Stimulated activated naive CD8-positive, alpha-beta T cell treated with anti-CD3 and anti-CD28 coated beads, Interleukin-15, amount 100 ng/mL, for 72 hours (primary cell): Measurements from ENCODE around the gene ZNF618.
A peak's percentile ranks its signal among the peaks of the same experiment; 100 is the strongest.

Experiments
- ATAC-seq: fragments of 150-1000 bp; cut with Tn5 transposase; 2 replicates; pipeline ENCODE4 v1.10.0; 2021; ENCODE audit warnings: mild to moderate bottlenecking, moderate library complexity
- DNase-seq, 2 donors: peaks; one replicate each; pipeline ENCODE4 v3.0.0; 2021 to 2022
- H3K27ac Mint-ChIP-seq, 2 donors: one replicate each; pipeline ENCODE4 v1.8.0; 2022; ENCODE audit warnings: mild to moderate bottlenecking in 2 of 2, mixed read lengths in 2 of 2, moderate library complexity in 2 of 2
- H3K27me3 Mint-ChIP-seq: one replicate; pipeline ENCODE4 v1.8.0; 2022; ENCODE audit warnings: mixed read lengths
- H3K4me1 Mint-ChIP-seq: one replicate; pipeline ENCODE4 v1.8.0; 2022; ENCODE audit warnings: mild to moderate bottlenecking, mixed read lengths
- H3K4me3 Mint-ChIP-seq, 2 donors: one replicate each; pipeline ENCODE4 v1.8.0; 2022; ENCODE audit warnings: mild to moderate bottlenecking in 2 of 2, mixed read lengths in 2 of 2, moderate library complexity in 1 of 2
- H3K9me3 Mint-ChIP-seq, 2 donors: one replicate each; pipeline ENCODE4 v1.8.0; 2022; ENCODE audit warnings: mixed read lengths in 2 of 2

ZNF618 gene

DNA sequence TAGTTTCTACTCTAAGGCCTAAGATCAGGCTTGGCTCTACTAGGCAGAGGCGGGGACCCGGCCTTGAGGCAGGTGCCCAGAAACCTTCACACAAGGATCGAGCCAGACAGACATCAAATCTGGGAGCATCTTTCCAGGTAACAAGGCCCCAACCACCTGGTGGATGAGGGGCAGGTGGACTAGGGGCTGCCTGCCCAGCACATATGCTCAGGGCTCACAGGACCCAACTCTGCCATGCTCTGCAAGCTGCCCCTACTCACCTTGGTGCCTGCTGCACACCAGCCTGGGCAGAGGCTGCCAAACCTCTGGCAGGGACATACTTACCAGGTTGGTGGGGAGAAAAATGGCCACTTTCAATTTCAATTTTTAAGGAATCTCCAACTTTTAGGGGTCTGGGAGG, 2.2 kb upstream of the ZNF618 start:
- Mint-ChIP-seq H3K9me3 (no peaks in the 10 kb centered on the region), H3K4me3 (no peak overlapping the region), H3K27me3 (peaks cover 57% of the 10 kb centered on the region), H3K4me1 (peaks cover 7% of the 10 kb centered on the region), H3K27ac (no peak overlapping the region)
- DNase-seq (no peak), ATAC-seq (peak; percentile 16)

DNA sequence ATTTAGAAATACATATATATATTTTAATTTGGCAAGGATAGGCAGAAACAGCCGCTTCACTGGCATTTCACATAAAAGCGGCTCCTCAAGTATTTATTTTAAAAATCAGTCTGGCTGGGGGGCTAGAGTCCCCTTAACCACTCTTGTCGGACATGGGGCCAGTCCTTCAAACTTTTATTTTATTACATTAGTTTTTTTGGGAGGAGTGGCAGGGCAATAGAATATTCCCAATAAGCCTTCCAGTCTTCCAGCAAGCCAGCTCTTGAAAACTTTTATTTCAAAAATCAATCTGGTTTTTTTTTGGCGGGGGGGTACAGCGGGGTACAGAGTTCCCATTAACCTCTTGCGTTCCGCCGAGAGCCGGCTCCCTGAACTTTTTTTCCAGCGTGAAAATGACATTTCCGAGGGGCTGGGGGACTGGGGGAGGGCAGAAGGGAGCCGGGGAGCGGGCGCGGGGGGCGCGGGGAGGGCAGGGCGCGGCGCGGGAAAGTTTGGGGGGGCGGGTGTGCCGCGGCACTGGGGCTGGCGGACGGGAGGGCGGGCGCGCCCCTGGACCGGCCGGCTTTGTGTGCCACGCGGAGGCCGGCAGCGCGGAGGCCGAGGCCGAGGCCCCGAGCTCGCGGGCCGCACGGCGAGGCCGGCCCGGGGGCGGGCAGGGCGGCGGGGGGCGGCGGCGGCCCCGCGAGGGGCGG, 504 bp upstream of the ZNF618 start:
- no peaks in the 10 kb centered on the region for H3K9me3 Mint-ChIP-seq
- no peak for DNase-seq
- peaks cover 7% of the 10 kb centered on the region for H3K4me1 Mint-ChIP-seq
- H3K27ac Mint-ChIP-seq: no peak overlapping the region
- H3K27me3 Mint-ChIP-seq: peaks cover 54% of the 10 kb centered on the region
- peak; percentile 50 for ATAC-seq
- peak overlapping the region; percentile 26 to 51 for H3K4me3 Mint-ChIP-seq

DNA sequence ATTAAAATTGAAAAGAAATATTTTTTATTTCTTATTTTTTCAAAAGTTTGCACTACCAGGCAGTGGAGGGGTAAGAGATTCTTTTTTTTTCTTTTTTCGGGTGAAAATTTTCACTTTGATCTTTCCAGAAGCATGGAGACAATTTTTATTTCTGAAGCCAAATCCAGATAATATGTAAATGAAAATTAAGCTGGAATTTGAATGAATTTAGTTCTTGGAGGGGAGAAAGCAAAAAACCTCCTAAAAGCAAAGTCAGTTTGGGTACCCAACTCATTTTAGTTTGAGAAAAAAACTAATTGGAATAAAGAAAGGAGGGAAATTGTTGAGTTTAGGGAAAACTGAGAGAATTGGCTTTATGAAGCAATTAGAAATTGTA, 872 bp downstream of the ZNF618 start:
- peak overlapping the region; percentile 84 to 93 for H3K4me3 Mint-ChIP-seq
- H3K9me3 Mint-ChIP-seq: no peaks in the 10 kb centered on the region
- ATAC-seq (no peak), DNase-seq (no peak)
- H3K27me3 Mint-ChIP-seq: peaks cover 42% of the 10 kb centered on the region
- H3K4me1 Mint-ChIP-seq: peaks cover 7% of the 10 kb centered on the region
- H3K27ac Mint-ChIP-seq: peak overlapping the region in 1 of 2 donors; percentile 95

DNA sequence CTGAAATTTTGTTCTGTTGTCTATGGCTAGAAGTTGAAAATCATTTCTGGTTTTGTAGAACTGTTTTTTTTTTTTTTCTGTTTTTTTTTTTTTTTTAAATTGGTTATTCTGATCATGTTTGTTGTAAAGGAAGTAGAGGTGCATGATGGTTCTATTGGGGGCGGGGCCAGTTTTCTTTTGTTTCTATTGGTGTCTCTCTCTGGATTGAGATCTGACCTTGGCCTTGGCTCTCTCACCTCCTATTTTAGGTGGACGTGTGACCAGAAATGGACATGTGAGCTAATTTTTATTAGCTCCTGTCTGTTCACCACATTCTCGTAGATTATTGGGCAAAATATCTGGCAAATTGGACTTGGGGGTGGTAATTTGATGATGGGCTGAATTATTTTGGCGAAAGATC, 3.2 kb downstream of the ZNF618 start:
- Mint-ChIP-seq H3K4me1 (peaks cover 7% of the 10 kb centered on the region), H3K27ac (no peak overlapping the region), H3K9me3 (no peaks in the 10 kb centered on the region), H3K4me3 (no peak overlapping the region), H3K27me3 (peaks cover 18% of the 10 kb centered on the region)
- DNase-seq (no peak), ATAC-seq (no peak)

DNA sequence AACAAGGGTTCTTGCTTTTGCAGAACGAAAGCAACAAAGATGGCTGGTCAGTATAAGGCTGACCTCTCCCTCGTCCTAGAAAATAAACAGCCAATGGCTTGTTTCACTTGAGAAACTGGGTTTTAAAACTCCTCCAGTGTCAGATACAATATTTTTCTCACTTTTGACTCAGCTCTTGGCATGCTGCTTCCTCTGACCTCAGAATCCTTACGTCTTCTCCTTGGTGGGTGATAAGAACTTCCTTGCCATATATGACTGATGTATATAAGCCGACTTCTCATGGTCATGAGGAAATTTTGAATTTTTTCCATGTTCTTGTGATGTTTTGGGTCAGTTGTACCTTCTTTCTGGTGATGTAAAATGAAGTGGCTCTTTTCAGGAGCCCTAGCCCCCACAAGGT, 3.8 kb downstream of the ZNF618 start:
- DNase-seq (no peak), ATAC-seq (no peak)
- Mint-ChIP-seq H3K9me3 (no peaks in the 10 kb centered on the region), H3K4me1 (peaks cover 7% of the 10 kb centered on the region), H3K4me3 (no peak overlapping the region), H3K27me3 (peaks cover 13% of the 10 kb centered on the region), H3K27ac (no peak overlapping the region)

DNA sequence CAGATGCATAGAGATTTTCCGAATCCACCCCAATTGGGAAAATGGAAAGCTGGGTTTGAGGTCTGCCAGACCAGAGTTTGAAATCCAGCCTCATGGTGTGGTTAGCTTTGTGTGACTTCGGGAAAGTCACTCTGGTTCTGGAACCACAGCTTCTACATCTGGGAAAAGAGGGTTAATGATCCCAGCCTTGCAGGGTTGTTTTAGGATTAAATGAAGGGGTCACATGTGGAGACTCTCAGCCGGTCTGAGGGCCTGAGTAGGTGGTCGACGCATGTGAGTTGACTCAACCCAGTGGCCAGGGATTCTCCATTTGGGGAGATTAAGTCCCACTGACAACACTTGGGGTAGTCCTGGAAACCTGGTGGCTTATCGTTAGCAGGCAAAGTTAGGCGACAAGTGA, 6.1 kb downstream of the ZNF618 start:
- ATAC-seq: no peak

DNA sequence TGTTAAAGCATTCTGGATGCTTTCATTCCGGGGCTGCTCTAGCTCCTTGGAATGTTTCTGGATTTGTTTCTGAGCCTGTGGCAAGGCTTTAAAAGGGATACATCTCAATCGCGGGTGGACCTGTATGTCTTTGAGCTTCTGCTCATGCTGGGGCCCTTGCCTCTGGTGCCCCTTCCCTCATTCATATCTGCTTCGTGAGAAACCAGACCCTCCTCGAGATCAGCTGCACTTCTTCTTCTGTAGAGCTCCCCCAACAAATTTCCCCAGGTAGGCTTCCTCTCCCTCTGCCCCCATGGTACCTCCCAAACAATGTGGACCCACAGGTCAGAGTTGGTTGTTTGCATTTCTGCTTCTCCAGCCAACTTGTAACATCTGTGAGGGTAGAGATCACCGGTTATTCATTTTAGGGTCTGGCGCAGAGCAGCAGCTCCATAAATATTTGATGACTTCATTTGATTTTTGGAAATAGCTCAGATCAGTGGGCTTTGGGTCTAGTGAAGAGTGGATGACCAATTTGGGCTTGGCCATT, 6.6 kb downstream of the ZNF618 start:
- no peaks in the 10 kb centered on the region for H3K9me3 Mint-ChIP-seq
- peaks cover 12% of the 10 kb centered on the region for H3K4me1 Mint-ChIP-seq
- H3K27me3 Mint-ChIP-seq: no peaks in the 10 kb centered on the region
- ATAC-seq (no peak), DNase-seq (no peak)
- H3K27ac Mint-ChIP-seq: no peak overlapping the region
- H3K4me3 Mint-ChIP-seq: no peak overlapping the region

More for the DNA sequence above, 6.1 kb downstream of the ZNF618 start:
- Mint-ChIP-seq H3K4me3 (no peak overlapping the region), H3K4me1 (peaks cover 12% of the 10 kb centered on the region), H3K9me3 (no peaks in the 10 kb centered on the region), H3K27me3 (no peaks in the 10 kb centered on the region), H3K27ac (no peak overlapping the region)
- DNase-seq: no peak

DNA sequence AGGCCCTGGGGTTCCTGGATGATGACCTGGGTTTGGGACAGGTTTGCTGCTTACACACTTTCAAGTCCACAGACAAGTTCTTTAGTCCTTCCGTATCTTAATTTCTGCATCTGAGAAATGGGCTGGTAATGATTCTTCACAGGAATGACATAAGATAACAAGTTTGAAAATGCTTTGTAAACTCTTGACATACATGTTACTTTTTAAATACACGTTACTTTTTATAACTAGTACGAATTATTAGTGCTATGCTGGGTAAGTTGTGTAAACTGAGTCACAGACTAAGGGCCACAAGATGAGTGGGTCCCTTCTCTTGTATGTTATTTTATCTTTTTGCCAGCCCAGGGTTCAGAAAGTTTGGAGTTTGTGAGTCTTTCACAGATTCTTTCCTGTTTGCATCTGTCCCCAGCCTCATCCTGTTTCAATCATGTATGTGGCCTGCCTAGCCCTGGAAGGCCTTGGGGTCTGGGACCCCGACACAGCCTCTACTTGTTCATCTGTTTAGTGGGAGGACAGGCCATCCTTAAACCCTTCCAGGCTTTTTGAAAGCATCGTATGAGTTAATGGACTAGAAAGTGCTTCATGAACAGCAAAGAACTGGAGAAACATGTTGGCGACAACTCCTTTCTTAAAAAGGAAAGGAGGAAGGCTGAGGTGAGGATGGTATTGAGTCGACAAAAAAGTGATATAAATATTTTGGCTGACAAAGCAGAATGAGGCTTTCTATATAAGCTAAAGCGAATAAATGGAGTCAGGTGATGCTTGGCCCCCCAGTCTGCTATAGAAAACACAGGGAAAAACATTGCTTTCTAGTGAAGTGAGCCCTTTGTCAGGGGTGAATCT, 9.3 kb downstream of the ZNF618 start:
- Mint-ChIP-seq H3K9me3 (peaks cover 4 to 8% of the 10 kb centered on the region in 2 donors), H3K4me3 (peak overlapping the region in 1 of 2 donors; percentile 56), H3K4me1 (peaks cover 12% of the 10 kb centered on the region), H3K27ac (no peak overlapping the region), H3K27me3 (no peaks in the 10 kb centered on the region)
- DNase-seq (no peak), ATAC-seq (no peak)

DNA sequence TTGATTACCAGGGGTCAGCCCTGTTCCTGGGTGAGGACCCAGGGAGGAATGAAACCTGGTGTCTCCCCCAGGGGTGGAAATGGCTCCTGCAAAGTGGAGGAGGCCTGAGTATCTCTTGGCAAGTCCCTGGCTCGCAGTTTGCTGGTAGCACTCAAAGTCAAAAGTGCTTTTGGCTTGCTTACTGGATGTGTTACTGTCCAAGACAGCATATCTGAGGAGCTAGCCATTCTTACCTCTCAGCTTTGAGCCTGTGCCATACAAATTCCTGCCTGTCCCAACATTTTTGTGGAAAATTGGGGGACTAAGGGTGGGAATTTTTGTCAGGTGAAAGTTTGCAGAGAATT, 9.9 kb downstream of the ZNF618 start:
- no peak for DNase-seq
- H3K4me3 Mint-ChIP-seq: peak overlapping the region; percentile 56 to 57
- no peak for ATAC-seq
- no peaks in the 10 kb centered on the region for H3K27me3 Mint-ChIP-seq
- H3K4me1 Mint-ChIP-seq: peaks cover 12% of the 10 kb centered on the region
- no peak overlapping the region for H3K27ac Mint-ChIP-seq
- H3K9me3 Mint-ChIP-seq: peaks cover 4 to 8% of the 10 kb centered on the region in 2 donors

DNA sequence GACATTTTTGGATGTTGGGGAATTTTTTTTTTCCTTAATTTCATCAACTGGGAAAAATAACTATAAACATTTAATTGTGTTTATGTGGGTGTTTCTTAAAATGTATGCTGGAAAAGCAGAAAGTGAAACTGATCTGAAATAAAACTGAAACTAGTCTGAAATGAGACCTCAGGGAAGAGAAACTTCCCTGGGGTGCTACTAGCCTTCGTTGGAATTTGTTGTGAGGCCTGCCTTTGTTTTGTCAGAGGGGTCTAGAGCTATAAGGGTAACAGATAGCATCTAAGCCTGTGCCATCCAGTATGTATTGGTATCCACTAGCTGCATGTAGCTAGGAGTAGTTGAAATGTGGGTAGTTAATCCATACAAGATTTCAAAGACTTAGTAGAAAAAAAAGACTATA, 10.4 kb downstream of the ZNF618 start:
- Mint-ChIP-seq H3K27ac (no peak overlapping the region), H3K4me1 (peaks cover 12% of the 10 kb centered on the region), H3K27me3 (no peaks in the 10 kb centered on the region), H3K4me3 (peak overlapping the region; percentile 56 to 57), H3K9me3 (peaks cover 4 to 8% of the 10 kb centered on the region in 2 donors)
- DNase-seq: no peak
- ATAC-seq: no peak

DNA sequence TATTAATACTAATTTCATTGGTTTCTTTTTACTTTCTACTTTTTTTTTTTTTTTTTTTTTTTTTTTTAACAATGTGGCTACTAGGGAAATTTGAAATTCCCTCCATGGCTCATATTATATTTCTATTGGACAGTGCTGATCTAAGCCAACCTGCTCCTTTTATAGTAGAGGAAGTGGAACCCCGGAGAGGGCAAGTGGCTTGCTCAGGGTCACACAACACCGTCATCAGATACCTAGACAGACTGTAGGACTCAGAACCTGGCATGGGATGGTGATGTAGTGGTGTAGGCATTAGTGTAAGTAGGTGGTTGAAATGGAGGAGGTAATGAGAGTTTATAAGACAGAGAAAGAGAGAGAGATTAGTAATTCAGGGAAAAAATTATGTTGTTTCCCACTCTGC, 10.8 kb downstream of the ZNF618 start:
- no peak overlapping the region for H3K4me3 Mint-ChIP-seq
- DNase-seq: no peak
- peaks cover 4 to 8% of the 10 kb centered on the region in 2 donors for H3K9me3 Mint-ChIP-seq
- H3K27ac Mint-ChIP-seq: no peak overlapping the region
- peaks cover 12% of the 10 kb centered on the region for H3K4me1 Mint-ChIP-seq
- no peaks in the 10 kb centered on the region for H3K27me3 Mint-ChIP-seq
- no peak for ATAC-seq

DNA sequence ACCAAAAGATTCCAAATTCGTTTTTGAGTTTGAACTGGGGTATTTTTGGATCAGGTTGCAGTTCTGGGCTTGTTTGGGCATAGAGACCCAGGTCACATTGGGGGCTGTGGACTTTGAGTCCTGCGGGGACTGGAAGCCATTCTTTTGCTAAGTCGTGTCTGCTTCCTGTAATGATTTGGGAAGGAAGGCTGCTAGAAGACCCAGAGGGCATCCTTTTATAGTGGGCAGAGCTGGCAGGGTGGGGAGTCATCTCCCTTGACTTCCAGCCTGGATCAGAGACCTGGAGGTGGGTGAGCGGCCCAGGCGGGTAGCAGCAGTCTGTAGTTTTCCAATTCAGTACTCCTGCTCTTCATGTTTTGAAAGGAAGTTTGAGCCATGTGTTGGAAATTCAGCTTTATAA, 11.3 kb downstream of the ZNF618 start:
- DNase-seq (no peak), ATAC-seq (no peak)
- Mint-ChIP-seq H3K27ac (no peak overlapping the region), H3K4me1 (peaks cover 12% of the 10 kb centered on the region), H3K9me3 (peaks cover 4 to 8% of the 10 kb centered on the region in 2 donors), H3K27me3 (no peaks in the 10 kb centered on the region), H3K4me3 (no peak overlapping the region)

DNA sequence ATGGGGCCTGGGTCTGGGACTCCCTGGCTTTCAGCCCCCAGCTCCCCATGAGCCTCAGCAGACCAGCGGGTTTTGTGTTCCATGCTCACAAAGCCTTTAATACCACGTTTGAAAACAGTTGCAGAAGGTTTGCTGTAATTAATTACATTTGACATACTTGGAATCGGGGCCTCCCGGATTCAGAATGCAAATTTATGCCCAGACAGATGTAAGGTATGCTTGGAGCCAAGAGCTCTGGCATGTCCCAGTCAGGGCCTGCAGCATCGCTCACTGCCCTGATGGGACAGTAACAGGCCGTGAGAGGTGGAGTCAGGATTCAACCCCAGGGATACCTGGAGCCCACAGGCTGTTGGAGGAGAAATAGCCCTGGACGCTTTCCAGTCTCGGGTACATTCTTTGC, 12.2 kb downstream of the ZNF618 start:
- Mint-ChIP-seq H3K4me1 (peaks cover 12% of the 10 kb centered on the region), H3K27ac (no peak overlapping the region), H3K4me3 (no peak overlapping the region), H3K9me3 (peaks cover 4 to 8% of the 10 kb centered on the region in 2 donors), H3K27me3 (no peaks in the 10 kb centered on the region)
- DNase-seq: no peak
- ATAC-seq: no peak

DNA sequence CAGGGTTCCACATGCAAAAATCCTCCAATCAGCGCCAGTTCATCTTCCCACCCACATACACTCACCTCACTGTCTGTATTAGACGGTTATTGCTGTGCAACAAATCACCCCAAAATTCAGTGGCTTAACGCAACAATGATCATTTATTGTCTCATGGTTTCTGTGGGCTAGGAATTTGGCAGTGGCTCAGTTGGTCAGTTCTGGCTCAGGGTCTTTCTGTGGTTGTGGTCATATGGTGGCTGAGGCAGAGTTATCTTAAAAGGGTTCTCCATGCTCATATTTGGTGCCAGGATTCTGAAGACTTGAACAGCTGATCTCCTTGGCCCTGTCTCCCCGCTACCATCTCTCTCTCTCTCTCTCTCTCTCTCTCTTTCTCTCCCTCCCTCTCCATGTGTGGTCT, 12.9 kb downstream of the ZNF618 start:
- ATAC-seq (no peak), DNase-seq (no peak)
- H3K9me3 Mint-ChIP-seq: peaks cover 4 to 8% of the 10 kb centered on the region in 2 donors
- H3K27me3 Mint-ChIP-seq: no peaks in the 10 kb centered on the region
- peaks cover 12% of the 10 kb centered on the region for H3K4me1 Mint-ChIP-seq
- no peak overlapping the region for H3K4me3 Mint-ChIP-seq
- no peak overlapping the region for H3K27ac Mint-ChIP-seq

DNA sequence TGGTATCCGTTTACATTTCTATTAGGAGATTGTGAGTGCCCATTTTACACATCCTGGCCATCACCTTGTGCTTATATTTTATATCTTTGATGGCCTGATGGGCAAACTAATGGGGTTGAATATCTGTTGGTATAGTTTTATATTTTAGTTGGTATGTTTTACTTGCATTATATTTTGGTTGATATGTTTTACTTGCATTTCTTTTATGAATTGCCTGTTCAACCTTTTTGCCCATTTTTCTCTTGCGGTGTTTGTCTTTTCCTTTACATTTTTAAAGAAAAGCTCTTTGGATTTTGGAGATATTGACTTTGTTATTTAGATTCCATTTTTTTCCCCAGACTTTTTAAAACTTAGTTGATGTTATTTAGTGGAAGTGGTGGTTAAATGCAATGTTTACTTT, 14.6 kb downstream of the ZNF618 start:
- no peak overlapping the region for H3K27ac Mint-ChIP-seq
- no peaks in the 10 kb centered on the region for H3K27me3 Mint-ChIP-seq
- H3K4me3 Mint-ChIP-seq: no peak overlapping the region
- ATAC-seq (no peak), DNase-seq (no peak)
- H3K4me1 Mint-ChIP-seq: peaks cover 9% of the 10 kb centered on the region
- peaks cover 4 to 8% of the 10 kb centered on the region in 2 donors for H3K9me3 Mint-ChIP-seq

DNA sequence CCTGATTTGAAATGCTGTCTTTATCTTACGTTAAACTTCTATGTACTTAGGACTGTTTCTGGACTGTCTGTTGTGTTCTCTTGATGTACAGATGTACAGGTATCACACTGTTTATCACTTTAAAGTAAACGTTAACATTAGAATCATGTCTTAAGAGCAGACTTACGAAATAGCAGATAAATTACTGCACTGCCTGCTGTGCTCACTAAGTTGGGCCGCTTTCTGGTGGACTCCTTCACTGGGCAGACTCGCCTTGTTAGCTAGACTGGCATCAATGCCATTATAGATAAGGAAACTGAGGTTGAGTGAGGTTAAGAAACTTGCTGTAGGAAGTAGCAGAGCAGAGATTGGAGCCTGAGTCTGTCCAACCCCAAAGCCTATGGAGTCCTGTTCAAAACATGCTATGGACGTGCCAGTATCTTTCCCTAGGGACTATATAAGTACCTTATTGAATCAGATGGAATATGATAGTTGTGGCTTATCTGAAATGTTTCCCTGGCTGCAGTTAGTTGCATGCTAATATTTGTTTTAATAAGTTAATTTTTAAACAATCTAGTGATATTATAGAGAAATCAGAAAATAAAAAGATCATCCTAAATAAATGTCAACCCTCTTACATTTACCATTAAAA, 16.9 kb downstream of the ZNF618 start:
- Mint-ChIP-seq H3K4me1 (no peaks in the 10 kb centered on the region), H3K9me3 (peaks cover 4 to 8% of the 10 kb centered on the region in 2 donors), H3K4me3 (no peak overlapping the region), H3K27me3 (no peaks in the 10 kb centered on the region), H3K27ac (no peak overlapping the region)
- no peak for ATAC-seq
- DNase-seq: no peak
